SHP77 treated with DMSO at 0.1 percent for 48 hours (cell line): Measurements from ENCODE around the gene SIAH2.
A peak's percentile ranks its signal among the peaks of the same experiment; 100 is the strongest.

Experiments
- DNase-seq: peaks from one replicate; lab custom pipeline; 2025; lab: John Stamatoyannopoulos, UW

The SIAH2 gene

GRCh38 chr3:150773616-150774192 lies 10.7 kb upstream of the SIAH2 start:
- no peak for DNase-seq

- no peak for DNase-seq
These were observed 8.6 kb upstream of the SIAH2 start for GRCh38 chr3:150771600-150771999.

- DNase-seq = no peak
These were observed 7.7 kb upstream of the SIAH2 start for GRCh38 chr3:150770681-150771080.

GRCh38 chr3:150766742-150767141 lies 3.8 kb upstream of the SIAH2 start:
- DNase-seq = no peak

GRCh38 chr3:150765949-150766720 lies 3.2 kb upstream of the SIAH2 start:
- DNase-seq = no peak

GRCh38 chr3:150764967-150765366 lies 2.0 kb upstream of the SIAH2 start:
- no peak for DNase-seq

GRCh38 chr3:150764566-150764965 lies 1.6 kb upstream of the SIAH2 start:
- no peak for DNase-seq

GRCh38 chr3:150763841-150764483 lies 993 bp upstream of the SIAH2 start:
- peak; percentile 82 for DNase-seq

GRCh38 chr3:150762662-150763121 lies 277 bp downstream of the SIAH2 start:
- DNase-seq = no peak

- DNase-seq = peak; percentile 18
These were observed 923 bp downstream of the SIAH2 start for GRCh38 chr3:150761831-150762661.

- DNase-seq = no peak
These were observed 2.4 kb downstream of the SIAH2 start for GRCh38 chr3:150760431-150761200.

GRCh38 chr3:150759947-150760346 lies 3.0 kb downstream of the SIAH2 start:
- no peak for DNase-seq

GRCh38 chr3:150759319-150759718 lies 3.6 kb downstream of the SIAH2 start:
- DNase-seq = no peak

- DNase-seq = no peak
These were observed 5.2 kb downstream of the SIAH2 start for GRCh38 chr3:150757768-150758167.

- DNase-seq = no peak
These were observed 5.6 kb downstream of the SIAH2 start for GRCh38 chr3:150757364-150757763.

- DNase-seq = no peak
These were observed 6.4 kb downstream of the SIAH2 start for GRCh38 chr3:150756491-150757059.

GRCh38 chr3:150755902-150756301 lies 7.1 kb downstream of the SIAH2 start:
- no peak for DNase-seq

GRCh38 chr3:150754896-150755295 lies 8.1 kb downstream of the SIAH2 start:
- DNase-seq = no peak

GRCh38 chr3:150751781-150752263 lies 11.1 kb downstream of the SIAH2 start:
- no peak for DNase-seq

- no peak for DNase-seq
These were observed 13.7 kb downstream of the SIAH2 start for GRCh38 chr3:150749255-150749654.

- no peak for DNase-seq
These were observed 14.3 kb downstream of the SIAH2 start for GRCh38 chr3:150748684-150749047.
